HG02759 (cell line): Measurements from ENCODE around the gene CPB2.

Source experiments
- ATAC-seq: cut with Tn5 transposase; IDR thresholded peaks from one replicate; pipeline ENCODE4 v1.9.1; 2021; ENCODE audit warnings: mild to moderate bottlenecking, moderate library complexity; ENCODE audit not compliant: unreplicated experiment

The CPB2 gene

GRCh38 chr13:46100191-46100815 is 4.5 kb downstream of the CPB2 start:
- peak; percentile 50 for ATAC-seq

GRCh38 chr13:46097663-46098062 is 7.2 kb downstream of the CPB2 start:
- ATAC-seq = no peak

- ATAC-seq = no peak
Measured at GRCh38 chr13:46097015-46097414, 7.8 kb downstream of the CPB2 start.

GRCh38 chr13:46094478-46094877 is 10.4 kb downstream of the CPB2 start:
- no peak for ATAC-seq

- ATAC-seq = no peak
Measured at GRCh38 chr13:46088821-46089562, 15.8 kb downstream of the CPB2 start.

GRCh38 chr13:46087481-46087880 is 17.4 kb downstream of the CPB2 start:
- ATAC-seq = no peak

- ATAC-seq = no peak
Measured at GRCh38 chr13:46086985-46087384, 17.8 kb downstream of the CPB2 start.

- ATAC-seq = no peak
Measured at GRCh38 chr13:46086421-46086922, 18.4 kb downstream of the CPB2 start.

GRCh38 chr13:46085737-46086136 is 19.1 kb downstream of the CPB2 start:
- no peak for ATAC-seq

GRCh38 chr13:46082324-46082723 is 22.5 kb downstream of the CPB2 start:
- ATAC-seq = no peak

- ATAC-seq = no peak
Measured at GRCh38 chr13:46079770-46080169, 25.1 kb downstream of the CPB2 start.

GRCh38 chr13:46077265-46077664 is 27.6 kb downstream of the CPB2 start:
- ATAC-seq = no peak

- ATAC-seq = no peak
Measured at GRCh38 chr13:46076827-46077226, 28.0 kb downstream of the CPB2 start.

- no peak for ATAC-seq
Measured at GRCh38 chr13:46075811-46076210, 29.0 kb downstream of the CPB2 start.

- peak; percentile 90 for ATAC-seq
Measured at GRCh38 chr13:46071590-46072249, 33.1 kb downstream of the CPB2 start.

GRCh38 chr13:46063292-46063691 is 41.5 kb downstream of the CPB2 start:
- no peak for ATAC-seq

- no peak for ATAC-seq
Measured at GRCh38 chr13:46062185-46062584, 42.6 kb downstream of the CPB2 start.

- no peak for ATAC-seq
Measured at GRCh38 chr13:46059405-46059804, 45.4 kb downstream of the CPB2 start.

GRCh38 chr13:46058268-46058667 is 46.6 kb downstream of the CPB2 start:
- ATAC-seq = no peak

GRCh38 chr13:46057256-46058015 is 47.4 kb downstream of the CPB2 start:
- ATAC-seq = no peak
